GM18498 (cell line): ENCODE results near the gene HPSE.

ENCODE experiments used
- ATAC-seq: cut with Tn5 transposase; IDR thresholded peaks from one replicate; pipeline ENCODE4 v1.9.1; 2021; ENCODE audit warnings: mild to moderate bottlenecking, moderate library complexity; ENCODE audit not compliant: unreplicated experiment

The HPSE gene

DNA sequence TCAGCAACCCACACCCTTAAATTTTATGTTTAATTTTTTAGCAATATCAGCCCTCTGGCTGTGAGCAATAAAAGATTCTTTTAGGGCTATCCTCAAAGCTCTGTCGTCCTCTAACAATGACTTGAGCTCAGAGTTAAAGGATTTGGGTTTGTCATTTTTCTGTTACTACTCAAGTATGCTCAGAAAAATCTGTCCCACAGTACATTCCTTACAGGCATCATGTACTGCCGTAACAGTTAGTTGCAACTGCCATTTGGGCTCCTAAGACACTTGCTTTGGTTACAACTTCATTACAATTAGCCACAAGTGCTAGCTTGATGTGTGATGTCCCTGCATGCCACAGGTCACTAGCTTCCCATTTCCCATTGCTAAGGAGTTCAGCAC, 83.2 kb downstream of the HPSE start:
- ATAC-seq: no peak

DNA sequence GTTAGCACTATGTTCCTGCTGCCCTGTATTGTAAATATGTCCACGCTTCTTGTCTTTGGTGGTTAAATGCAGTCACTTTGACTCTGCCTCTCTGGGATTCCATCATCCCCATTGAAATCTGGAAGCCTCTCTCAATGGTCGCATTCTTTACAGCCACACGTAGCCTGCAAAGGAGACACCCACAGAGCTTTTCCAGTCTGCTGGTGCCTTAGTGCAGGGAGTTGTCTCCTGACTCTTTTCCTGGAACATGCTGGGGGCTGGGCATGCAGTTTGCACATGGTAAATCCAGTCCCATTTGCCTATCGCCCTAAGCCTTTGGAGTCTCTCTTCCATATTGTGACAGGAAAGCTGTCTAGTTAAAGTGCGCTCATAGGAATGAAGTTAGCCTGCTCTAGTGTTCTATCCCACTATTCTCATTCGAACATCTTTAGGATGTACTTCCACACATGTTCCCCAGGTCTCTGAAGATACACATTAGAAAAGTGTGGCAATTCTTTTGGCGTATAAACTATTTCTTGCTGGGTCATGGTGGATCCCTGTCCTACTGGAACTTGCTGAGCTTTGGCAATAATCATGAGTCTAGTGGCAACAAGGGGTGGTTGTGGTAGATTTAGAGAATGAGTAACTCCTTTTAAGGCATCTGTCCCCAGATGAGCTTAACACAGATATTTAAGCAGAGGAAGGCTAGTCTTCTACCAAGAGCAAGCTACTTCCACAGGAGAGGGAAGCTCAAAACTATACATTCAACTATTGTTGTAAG, 83.8 kb downstream of the HPSE start:
- no peak for ATAC-seq

DNA sequence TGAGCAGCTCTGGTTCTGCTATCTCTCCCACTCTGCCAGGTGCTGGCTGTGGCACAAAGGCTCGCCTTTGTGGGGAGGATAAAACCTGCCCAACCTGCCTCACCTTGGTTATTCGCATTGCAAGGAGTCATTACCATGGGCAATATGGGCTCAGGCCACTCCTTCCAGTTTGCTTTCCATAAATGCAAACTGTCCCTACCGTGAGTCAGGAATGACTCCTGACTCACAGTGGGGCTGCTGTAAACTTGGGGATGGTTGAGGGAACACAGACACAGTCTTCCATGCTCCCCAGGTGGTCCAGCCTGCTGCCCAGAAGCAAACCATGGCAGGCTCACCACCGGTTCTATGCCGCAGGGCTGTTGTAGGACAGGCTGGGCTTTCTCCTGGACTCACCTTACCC, 86.2 kb downstream of the HPSE start:
- no peak for ATAC-seq

DNA sequence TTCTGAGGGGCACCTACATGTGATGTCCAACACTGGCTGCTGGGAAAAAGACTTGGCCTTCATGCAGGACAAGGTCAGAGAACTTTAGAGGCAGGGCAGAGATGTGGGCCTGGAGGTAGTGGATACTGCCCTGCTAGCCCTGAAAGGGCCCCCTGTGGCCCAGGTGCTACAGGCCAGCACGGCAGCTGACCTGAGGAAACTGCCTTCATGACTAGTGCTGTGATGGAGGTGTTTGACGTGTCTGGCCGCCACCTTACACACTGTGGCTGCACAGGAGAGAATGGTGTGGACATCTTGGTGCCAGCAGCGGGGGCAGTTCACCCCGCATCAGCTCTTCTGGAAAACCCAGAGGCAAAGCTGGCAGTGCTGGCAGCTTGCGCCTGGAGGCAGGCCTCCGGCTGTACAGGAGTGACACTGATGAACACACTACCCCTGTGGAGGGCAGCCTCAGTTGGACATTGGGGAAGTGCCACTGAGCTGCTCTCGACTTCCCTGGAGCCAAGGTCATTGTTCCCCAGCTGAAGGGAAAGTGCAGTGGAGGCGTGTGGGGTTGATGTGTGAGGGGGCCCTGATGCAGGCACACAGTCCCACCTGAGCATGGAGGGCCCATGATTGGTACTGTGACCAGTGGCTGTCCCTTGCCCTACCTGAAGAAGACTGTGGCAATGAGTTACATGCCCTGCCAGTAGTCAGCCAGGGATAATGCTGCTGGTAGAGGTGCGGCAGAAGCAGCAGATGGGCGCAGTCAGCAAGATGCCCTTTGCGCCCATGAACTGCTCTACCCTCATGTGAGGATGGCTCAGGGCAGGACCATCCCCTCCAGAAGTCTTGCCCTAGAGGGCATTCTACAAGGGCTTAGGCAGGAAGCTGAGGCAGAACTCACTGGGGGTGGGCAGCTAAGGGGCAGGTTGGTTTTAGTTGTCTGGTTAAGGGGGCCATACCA, 87.0 kb downstream of the HPSE start:
- ATAC-seq: no peak
